ENCODE results near the gene TMEM145.
"Not testable (repeated sequence)": the region's sequence is repeated elsewhere in the genome, so short reads cannot be mapped to it uniquely, and the experiment has no call there.

DNA sequence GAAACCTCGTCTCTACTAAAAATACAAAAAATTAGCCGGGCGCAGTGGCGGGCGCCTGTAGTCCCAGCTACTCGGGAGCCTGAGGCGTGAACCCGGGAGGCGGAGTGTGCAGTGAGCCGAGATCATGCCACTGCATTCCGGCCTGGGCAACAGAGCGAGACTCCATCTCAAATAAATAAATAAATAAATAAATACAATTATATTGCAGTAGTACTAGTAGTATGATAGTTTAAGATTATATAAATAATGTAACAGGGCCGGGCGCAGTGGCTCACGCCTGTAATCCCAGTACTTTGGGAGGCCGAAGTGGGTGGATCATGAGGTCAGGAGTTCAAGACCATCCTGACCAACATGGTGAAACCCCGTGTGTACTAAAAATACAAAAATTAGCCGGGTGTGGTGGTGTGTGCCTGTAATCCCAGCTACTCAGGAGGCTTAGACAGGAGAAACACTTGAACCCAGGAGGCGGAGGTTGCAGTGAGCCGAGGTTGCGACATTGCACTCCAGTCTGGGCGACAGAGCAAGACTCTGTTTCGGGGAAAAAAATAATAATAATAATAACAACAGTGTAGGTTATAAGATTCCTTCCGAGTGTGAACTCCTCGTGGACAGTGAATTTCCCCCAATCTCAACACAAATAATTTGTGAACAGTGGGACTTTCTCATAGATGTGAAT, 46.0 kb upstream of the TMEM145 start:
- TF ChIP-seq, protein P1, sequence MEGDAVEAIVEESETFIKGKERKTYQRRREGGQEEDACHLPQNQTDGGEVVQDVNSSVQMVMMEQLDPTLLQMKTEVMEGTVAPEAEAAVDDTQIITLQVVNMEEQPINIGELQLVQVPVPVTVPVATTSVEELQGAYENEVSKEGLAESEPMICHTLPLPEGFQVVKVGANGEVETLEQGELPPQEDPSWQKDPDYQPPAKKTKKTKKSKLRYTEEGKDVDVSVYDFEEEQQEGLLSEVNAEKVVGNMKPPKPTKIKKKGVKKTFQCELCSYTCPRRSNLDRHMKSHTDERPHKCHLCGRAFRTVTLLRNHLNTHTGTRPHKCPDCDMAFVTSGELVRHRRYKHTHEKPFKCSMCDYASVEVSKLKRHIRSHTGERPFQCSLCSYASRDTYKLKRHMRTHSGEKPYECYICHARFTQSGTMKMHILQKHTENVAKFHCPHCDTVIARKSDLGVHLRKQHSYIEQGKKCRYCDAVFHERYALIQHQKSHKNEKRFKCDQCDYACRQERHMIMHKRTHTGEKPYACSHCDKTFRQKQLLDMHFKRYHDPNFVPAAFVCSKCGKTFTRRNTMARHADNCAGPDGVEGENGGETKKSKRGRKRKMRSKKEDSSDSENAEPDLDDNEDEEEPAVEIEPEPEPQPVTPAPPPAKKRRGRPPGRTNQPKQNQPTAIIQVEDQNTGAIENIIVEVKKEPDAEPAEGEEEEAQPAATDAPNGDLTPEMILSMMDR (IDR thresholded peaks at IDR 0.05), result not testable (repeated sequence)
- not testable (repeated sequence) for TF ChIP-seq POLR2AphosphoS5, TCF7L2 (IDR thresholded peaks at IDR 0.05; ENCODE audit: low read depth, low read length)
- TF ChIP-seq, protein P2, sequence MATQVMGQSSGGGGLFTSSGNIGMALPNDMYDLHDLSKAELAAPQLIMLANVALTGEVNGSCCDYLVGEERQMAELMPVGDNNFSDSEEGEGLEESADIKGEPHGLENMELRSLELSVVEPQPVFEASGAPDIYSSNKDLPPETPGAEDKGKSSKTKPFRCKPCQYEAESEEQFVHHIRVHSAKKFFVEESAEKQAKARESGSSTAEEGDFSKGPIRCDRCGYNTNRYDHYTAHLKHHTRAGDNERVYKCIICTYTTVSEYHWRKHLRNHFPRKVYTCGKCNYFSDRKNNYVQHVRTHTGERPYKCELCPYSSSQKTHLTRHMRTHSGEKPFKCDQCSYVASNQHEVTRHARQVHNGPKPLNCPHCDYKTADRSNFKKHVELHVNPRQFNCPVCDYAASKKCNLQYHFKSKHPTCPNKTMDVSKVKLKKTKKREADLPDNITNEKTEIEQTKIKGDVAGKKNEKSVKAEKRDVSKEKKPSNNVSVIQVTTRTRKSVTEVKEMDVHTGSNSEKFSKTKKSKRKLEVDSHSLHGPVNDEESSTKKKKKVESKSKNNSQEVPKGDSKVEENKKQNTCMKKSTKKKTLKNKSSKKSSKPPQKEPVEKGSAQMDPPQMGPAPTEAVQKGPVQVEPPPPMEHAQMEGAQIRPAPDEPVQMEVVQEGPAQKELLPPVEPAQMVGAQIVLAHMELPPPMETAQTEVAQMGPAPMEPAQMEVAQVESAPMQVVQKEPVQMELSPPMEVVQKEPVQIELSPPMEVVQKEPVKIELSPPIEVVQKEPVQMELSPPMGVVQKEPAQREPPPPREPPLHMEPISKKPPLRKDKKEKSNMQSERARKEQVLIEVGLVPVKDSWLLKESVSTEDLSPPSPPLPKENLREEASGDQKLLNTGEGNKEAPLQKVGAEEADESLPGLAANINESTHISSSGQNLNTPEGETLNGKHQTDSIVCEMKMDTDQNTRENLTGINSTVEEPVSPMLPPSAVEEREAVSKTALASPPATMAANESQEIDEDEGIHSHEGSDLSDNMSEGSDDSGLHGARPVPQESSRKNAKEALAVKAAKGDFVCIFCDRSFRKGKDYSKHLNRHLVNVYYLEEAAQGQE (IDR thresholded peaks at IDR 0.05; ENCODE audit: insufficient read depth in 1 of 2, low read depth in 2 of 2, low read length in 1 of 2), result not testable (repeated sequence)

All from Panc1 (cell line).